ENCODE results near the gene MRPS14. TPM values are rescaled to one million over a fixed set of nuclear protein-coding genes. Genes with fewer than 3 reads are reported as not detected.

Gene MRPS14
- total and polyA plus RNA-seq, 2 of the 4 experiments (the other 2 are of a cell fraction), result 22.0 to 23.1 TPM

DNA sequence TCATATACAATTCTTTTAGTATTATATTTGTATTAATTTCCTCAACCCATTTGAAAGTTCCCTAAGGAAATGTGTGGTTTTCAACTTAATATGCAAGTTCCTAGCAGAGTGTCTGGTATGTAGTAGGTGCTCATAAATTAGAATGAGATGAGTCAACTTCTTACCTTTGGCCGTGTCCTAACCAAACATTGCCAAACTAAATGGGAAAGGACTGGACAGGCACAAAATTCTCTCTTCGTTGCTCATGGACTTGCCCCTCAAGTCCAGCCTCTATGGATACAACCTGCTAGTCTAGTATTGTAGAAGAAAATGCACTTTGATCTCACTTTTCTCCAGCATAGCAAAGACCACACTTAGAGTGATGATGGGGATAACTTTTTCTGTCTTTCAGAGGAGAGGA is 11.6 kb upstream of the MRPS14 start:
- Histone ChIP-seq H3K9ac (ENCODE audit: low read depth, low read length) (no peak overlapping the region), H2AK9ac (replicated peaks; ENCODE audit: low read depth, low read length, poor library complexity) (no peak overlapping the region), H3K4ac (ENCODE audit: low read depth, low read length) (no peak overlapping the region), H3K23ac (ENCODE audit: low read depth, low read length) (no peak overlapping the region), H4K5ac (ENCODE audit: low read depth, low read length) (no peak overlapping the region), H2BK15ac (ENCODE audit: low read depth, low read length) (no peak overlapping the region), H3K79me1 (ENCODE audit: low read depth in 1 of 2, low read length in 2 of 2) (no peaks in the 10 kb centered on the region), H2AFZ (replicated peaks; ENCODE audit: low read length, poor library complexity) (no peak overlapping the region), H3K9me1 (ENCODE audit: insufficient read depth, low read length) (no peaks in the 10 kb centered on the region; the same call in 1 of the 2 replicates), H3K4me3 (ENCODE audit: insufficient read depth, low read depth, low read length) (no peak overlapping the region), H4K8ac (ENCODE audit: low read depth in 2 of 2, low read length in 2 of 2) (no peak overlapping the region), H3K4me2 (ENCODE audit: low read depth, low read length) (no peak overlapping the region), H4K91ac (ENCODE audit: insufficient read depth, low read depth, low read length) (no peak overlapping the region), H2BK20ac (ENCODE audit: low read depth, low read length) (no peak overlapping the region), H4K20me1 (ENCODE audit: insufficient read depth, low read length) (no peaks in the 10 kb centered on the region), H3K18ac (ENCODE audit: low read depth, low read length) (no peak overlapping the region), H3K27me3 (ENCODE audit: control insufficient read depth, insufficient read depth, low read length) (peaks cover 6% of the 10 kb centered on the region), H2BK120ac (ENCODE audit: low read depth, low read length) (no peak overlapping the region), H3K14ac (replicated peaks; ENCODE audit: low read depth, low read length) (no peak overlapping the region), H3K56ac (ENCODE audit: extremely low read depth, insufficient read depth, low read length) (no peak overlapping the region), H2AK5ac (ENCODE audit: low read depth, low read length) (no peak overlapping the region), H2BK5ac (ENCODE audit: low read depth, low read length, poor library complexity, severe bottlenecking) (no peak overlapping the region), H3K36me3 (ENCODE audit: control insufficient read depth, insufficient read depth, low read length) (no peaks in the 10 kb centered on the region), H3K9me3 (ENCODE audit: control insufficient read depth, insufficient read depth, low read length) (no peaks in the 10 kb centered on the region), H3K27ac (ENCODE audit: insufficient read depth, low read length) (no peak overlapping the region), H3K4me1 (ENCODE audit: control insufficient read depth, insufficient read depth, low read length) (no peaks in the 10 kb centered on the region)
- in situ Hi-C loops (cut with MboI; ENCODE audit: low sequenced_read_pairs) (no loop called here), dilution Hi-C loops (cut with HindIII; ENCODE audit: low sequenced_read_pairs, unreplicated experiment) (no loop called here), intact Hi-C loops (cut with micrococcal nuclease) (no loop called here)
- ChIA-PET CTCF (no interaction called here), POLR2A (ENCODE audit: unreplicated experiment) (no interaction called here)
- TF ChIP-seq RCOR1 (IDR thresholded peaks at IDR 0.05; ENCODE audit: insufficient replicate concordance, low read length), result no peak
- TF ChIP-seq MAZ (IDR thresholded peaks at IDR 0.05; ENCODE audit: borderline replicate concordance, low read depth, low read length), result no peak
- no peak for TF ChIP-seq RAD21 (IDR thresholded peaks at IDR 0.05; ENCODE audit: low read length)
- TF ChIP-seq MXI1 (IDR thresholded peaks at IDR 0.05; ENCODE audit: borderline replicate concordance, low read depth, low read length), result no peak
- TF ChIP-seq FOS (IDR thresholded peaks at IDR 0.05; ENCODE audit: low read depth, low read length), result no peak
- TF ChIP-seq CEBPB (IDR thresholded peaks at IDR 0.05; ENCODE audit: low read depth, low read length), result no peak
- no peak for TF ChIP-seq USF2 (IDR thresholded peaks at IDR 0.05; ENCODE audit: low read depth, low read length)
- TF ChIP-seq MAFK (IDR thresholded peaks at IDR 0.05; ENCODE audit: low read depth, low read length), result no peak
- TF ChIP-seq NFE2L2 (IDR thresholded peaks at IDR 0.05; ENCODE audit: low read depth, low read length), result no peak
- TF ChIP-seq, protein P1, sequence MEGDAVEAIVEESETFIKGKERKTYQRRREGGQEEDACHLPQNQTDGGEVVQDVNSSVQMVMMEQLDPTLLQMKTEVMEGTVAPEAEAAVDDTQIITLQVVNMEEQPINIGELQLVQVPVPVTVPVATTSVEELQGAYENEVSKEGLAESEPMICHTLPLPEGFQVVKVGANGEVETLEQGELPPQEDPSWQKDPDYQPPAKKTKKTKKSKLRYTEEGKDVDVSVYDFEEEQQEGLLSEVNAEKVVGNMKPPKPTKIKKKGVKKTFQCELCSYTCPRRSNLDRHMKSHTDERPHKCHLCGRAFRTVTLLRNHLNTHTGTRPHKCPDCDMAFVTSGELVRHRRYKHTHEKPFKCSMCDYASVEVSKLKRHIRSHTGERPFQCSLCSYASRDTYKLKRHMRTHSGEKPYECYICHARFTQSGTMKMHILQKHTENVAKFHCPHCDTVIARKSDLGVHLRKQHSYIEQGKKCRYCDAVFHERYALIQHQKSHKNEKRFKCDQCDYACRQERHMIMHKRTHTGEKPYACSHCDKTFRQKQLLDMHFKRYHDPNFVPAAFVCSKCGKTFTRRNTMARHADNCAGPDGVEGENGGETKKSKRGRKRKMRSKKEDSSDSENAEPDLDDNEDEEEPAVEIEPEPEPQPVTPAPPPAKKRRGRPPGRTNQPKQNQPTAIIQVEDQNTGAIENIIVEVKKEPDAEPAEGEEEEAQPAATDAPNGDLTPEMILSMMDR (conservative IDR thresholded peaks at IDR 0.05; ENCODE audit: low read depth, low read length), result no peak
- no peak for TF ChIP-seq POLR2A (IDR thresholded peaks at IDR 0.05; ENCODE audit: low read depth, low read length)
- no peak for TF ChIP-seq CHD1 (IDR thresholded peaks at IDR 0.05; ENCODE audit: low read depth, low read length)
- TF ChIP-seq, protein P2, sequence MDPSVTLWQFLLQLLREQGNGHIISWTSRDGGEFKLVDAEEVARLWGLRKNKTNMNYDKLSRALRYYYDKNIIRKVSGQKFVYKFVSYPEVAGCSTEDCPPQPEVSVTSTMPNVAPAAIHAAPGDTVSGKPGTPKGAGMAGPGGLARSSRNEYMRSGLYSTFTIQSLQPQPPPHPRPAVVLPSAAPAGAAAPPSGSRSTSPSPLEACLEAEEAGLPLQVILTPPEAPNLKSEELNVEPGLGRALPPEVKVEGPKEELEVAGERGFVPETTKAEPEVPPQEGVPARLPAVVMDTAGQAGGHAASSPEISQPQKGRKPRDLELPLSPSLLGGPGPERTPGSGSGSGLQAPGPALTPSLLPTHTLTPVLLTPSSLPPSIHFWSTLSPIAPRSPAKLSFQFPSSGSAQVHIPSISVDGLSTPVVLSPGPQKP (IDR thresholded peaks at IDR 0.05; ENCODE audit: borderline replicate concordance, low read depth, low read length), result no peak
- ATAC-seq (ENCODE audit: low read depth) (no peak), DNase-seq (no peak)
- WGBS, 2 experiments (ENCODE audit: extremely low coverage in 2 of 2, insufficient read length in 1 of 2), result no CpG with 5 or more reads among the region's 2 CpGs
- BruUV-seq (replicated peaks), result no TSS peak

Measured in IMR-90 (cell line).